ENCODE results near the gene DLEU7.
A peak's percentile ranks its signal among the peaks of the same experiment; 100 is the strongest.

Gene DLEU7

DNA sequence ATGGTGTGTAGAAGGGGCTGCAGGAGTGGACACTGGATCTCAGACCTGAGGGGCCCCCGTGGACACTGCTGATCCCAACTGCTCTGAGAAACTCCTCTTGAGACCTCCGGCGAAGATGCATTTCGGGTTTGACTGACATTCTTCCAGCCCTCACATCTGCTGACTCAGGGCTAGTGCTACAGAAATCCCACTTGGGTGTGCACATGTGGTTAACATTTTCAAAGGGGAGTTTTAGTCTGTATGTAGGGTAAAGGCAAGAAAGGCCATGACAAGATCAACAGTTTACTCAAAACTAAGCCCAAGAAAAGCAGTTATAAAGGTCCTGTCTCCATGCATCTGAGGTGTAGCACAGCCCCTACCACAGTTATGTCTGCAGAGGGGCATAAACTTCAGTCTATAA, 31.2 kb downstream of the DLEU7 start:
- H2BK5ac ChIP-seq (ENCODE audit: low read length), result no peak overlapping the region
- H3K4ac ChIP-seq (ENCODE audit: low read length), result no peak overlapping the region
- no peak overlapping the region for H4K8ac ChIP-seq (ENCODE audit: low read depth, low read length)
- DNase-seq (ENCODE audit: low spot score), result no peak
- no CpG with 5 or more reads among the region's 4 CpGs for WGBS, 2 donors (ENCODE audit: extremely low coverage in 2 of 2, insufficient read length in 2 of 2, insufficient replicate concordance in 1 of 2)
- no peak overlapping the region for H3K18ac ChIP-seq (ENCODE audit: low read length)
- H2AFZ ChIP-seq (ENCODE audit: low read length), result no peak overlapping the region
- H3K9ac ChIP-seq (ENCODE audit: low read depth, low read length, poor library complexity), result no peak overlapping the region
- no peaks in the 10 kb centered on the region for H3K9me3 ChIP-seq (replicated peaks in 1 of 2; ENCODE audit: control insufficient read depth in 2 of 2, insufficient read depth in 1 of 2, low read depth in 1 of 2, low read length in 2 of 2)
- no peak overlapping the region for H3K4me3 ChIP-seq (ENCODE audit: low read length in 2 of 2)
- H3K14ac ChIP-seq (ENCODE audit: low read length), result no peak overlapping the region
- H3K23ac ChIP-seq (ENCODE audit: low read depth, low read length, poor library complexity), result no peak overlapping the region
- no peak overlapping the region for H4K91ac ChIP-seq (ENCODE audit: low read depth, low read length, poor library complexity)
- H3K4me1 ChIP-seq (ENCODE audit: control insufficient read depth in 2 of 2, insufficient read depth in 1 of 2, low read depth in 1 of 2, low read length in 2 of 2), result no peaks in the 10 kb centered on the region
- H2BK12ac ChIP-seq (ENCODE audit: low read length), result no peak overlapping the region
- H2AK5ac ChIP-seq (ENCODE audit: low read depth, low read length), result peak overlapping the region; percentile 20
- no peak overlapping the region for H3K27ac ChIP-seq (replicated peaks; ENCODE audit: low read length)
- H3K27me3 ChIP-seq (ENCODE audit: control insufficient read depth in 3 of 3, insufficient read depth in 3 of 3, low read depth in 1 of 3, low read length in 3 of 3), result no peaks in the 10 kb centered on the region
- no peaks in the 10 kb centered on the region for H3K36me3 ChIP-seq (replicated peaks in 1 of 2; ENCODE audit: control insufficient read depth in 2 of 2, insufficient read depth in 2 of 2, low read length in 2 of 2)
- no peak overlapping the region for H2BK120ac ChIP-seq (ENCODE audit: low read depth, low read length)
- no peak overlapping the region for H3K4me2 ChIP-seq (ENCODE audit: insufficient read depth, low read length, poor library complexity, severe bottlenecking)
- no peaks in the 10 kb centered on the region for H3K79me1 ChIP-seq (ENCODE audit: low read depth, low read length)
- H2BK15ac ChIP-seq (ENCODE audit: low read length), result no peak overlapping the region

DNA sequence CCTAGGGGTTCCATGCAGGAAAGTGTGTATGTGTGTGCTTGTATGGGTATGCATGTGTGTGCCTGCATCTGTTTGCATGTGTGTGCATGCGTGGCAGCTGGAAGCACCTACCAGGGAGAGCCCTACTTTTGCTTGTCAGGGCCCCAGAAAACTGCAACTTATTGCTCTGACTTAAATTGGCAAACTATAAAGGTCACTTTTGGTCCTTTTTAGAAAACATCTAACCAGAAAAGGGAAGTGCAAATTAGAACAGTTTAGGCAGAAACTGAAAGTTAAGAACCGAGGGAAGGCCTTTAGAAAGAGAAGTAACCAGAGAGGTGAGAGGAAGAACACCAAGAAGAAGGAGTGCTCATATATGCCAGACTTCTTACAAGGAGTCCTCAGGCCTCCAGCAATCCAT, 32.5 kb downstream of the DLEU7 start:
- Histone ChIP-seq H2BK12ac (ENCODE audit: low read length) (no peak overlapping the region), H3K23ac (ENCODE audit: low read depth, low read length, poor library complexity) (no peak overlapping the region), H3K4me1 (ENCODE audit: control insufficient read depth in 2 of 2, insufficient read depth in 1 of 2, low read depth in 1 of 2, low read length in 2 of 2) (no peaks in the 10 kb centered on the region), H3K9ac (ENCODE audit: low read depth, low read length, poor library complexity) (no peak overlapping the region), H2AK5ac (ENCODE audit: low read depth, low read length) (no peak overlapping the region), H3K4me3 (ENCODE audit: low read length in 2 of 2) (no peak overlapping the region), H3K27ac (replicated peaks; ENCODE audit: low read length) (no peak overlapping the region), H2BK5ac (ENCODE audit: low read length) (no peak overlapping the region), H3K79me1 (ENCODE audit: low read depth, low read length) (no peaks in the 10 kb centered on the region), H2BK15ac (ENCODE audit: low read length) (no peak overlapping the region), H3K18ac (ENCODE audit: low read length) (no peak overlapping the region), H2BK120ac (ENCODE audit: low read depth, low read length) (no peak overlapping the region), H4K91ac (ENCODE audit: low read depth, low read length, poor library complexity) (no peak overlapping the region), H3K27me3 (ENCODE audit: control insufficient read depth in 3 of 3, insufficient read depth in 3 of 3, low read depth in 1 of 3, low read length in 3 of 3) (no peaks in the 10 kb centered on the region), H3K14ac (ENCODE audit: low read length) (no peak overlapping the region), H4K8ac (ENCODE audit: low read depth, low read length) (no peak overlapping the region), H2AFZ (ENCODE audit: low read length) (no peak overlapping the region), H3K36me3 (replicated peaks in 1 of 2; ENCODE audit: control insufficient read depth in 2 of 2, insufficient read depth in 2 of 2, low read length in 2 of 2) (no peaks in the 10 kb centered on the region), H3K4me2 (ENCODE audit: insufficient read depth, low read length, poor library complexity, severe bottlenecking) (no peak overlapping the region), H3K4ac (ENCODE audit: low read length) (no peak overlapping the region), H3K9me3 (replicated peaks in 1 of 2; ENCODE audit: control insufficient read depth in 2 of 2, insufficient read depth in 1 of 2, low read depth in 1 of 2, low read length in 2 of 2) (no peaks in the 10 kb centered on the region)
- WGBS, 2 donors (ENCODE audit: extremely low coverage in 2 of 2, insufficient read length in 2 of 2, insufficient replicate concordance in 1 of 2), result no CpG with 5 or more reads among the region's 2 CpGs
- DNase-seq (ENCODE audit: low spot score), result no peak

DNA sequence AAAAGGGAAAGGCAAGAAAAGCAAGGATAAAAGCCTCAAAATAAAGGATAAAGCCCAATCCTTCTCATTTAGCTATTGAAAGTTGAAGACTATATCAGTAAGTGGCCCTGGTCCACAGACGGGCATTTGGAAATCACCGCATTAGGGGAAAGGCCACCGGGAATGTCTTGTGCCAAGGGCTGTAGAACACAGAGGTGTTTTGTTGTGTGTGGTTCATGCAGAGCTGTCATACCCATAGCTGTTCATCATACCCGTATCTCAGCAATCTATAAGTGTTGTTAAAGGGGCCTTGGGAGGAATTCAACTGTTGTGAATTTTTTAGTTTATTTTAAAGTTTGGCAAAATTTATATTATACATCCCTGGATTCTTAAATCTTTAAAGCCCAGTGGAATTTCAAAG, 33.0 kb downstream of the DLEU7 start:
- no peak overlapping the region for H3K4me2 ChIP-seq (ENCODE audit: insufficient read depth, low read length, poor library complexity, severe bottlenecking)
- H2BK12ac ChIP-seq (ENCODE audit: low read length), result no peak overlapping the region
- H4K8ac ChIP-seq (ENCODE audit: low read depth, low read length), result no peak overlapping the region
- no peak overlapping the region for H3K18ac ChIP-seq (ENCODE audit: low read length)
- no peak overlapping the region for H4K91ac ChIP-seq (ENCODE audit: low read depth, low read length, poor library complexity)
- H2BK15ac ChIP-seq (ENCODE audit: low read length), result no peak overlapping the region
- H3K23ac ChIP-seq (ENCODE audit: low read depth, low read length, poor library complexity), result no peak overlapping the region
- DNase-seq (ENCODE audit: low spot score), result no peak
- H3K4me3 ChIP-seq (ENCODE audit: low read length in 2 of 2), result no peak overlapping the region
- no peak overlapping the region for H3K27ac ChIP-seq (replicated peaks; ENCODE audit: low read length)
- H3K36me3 ChIP-seq (replicated peaks in 1 of 2; ENCODE audit: control insufficient read depth in 2 of 2, insufficient read depth in 2 of 2, low read length in 2 of 2), result no peaks in the 10 kb centered on the region
- no peak overlapping the region for H3K9ac ChIP-seq (ENCODE audit: low read depth, low read length, poor library complexity)
- H3K4ac ChIP-seq (ENCODE audit: low read length), result no peak overlapping the region
- H2BK120ac ChIP-seq (ENCODE audit: low read depth, low read length), result no peak overlapping the region
- H3K79me1 ChIP-seq (ENCODE audit: low read depth, low read length), result no peaks in the 10 kb centered on the region
- no CpG with 5 or more reads among the region's 4 CpGs for WGBS, 2 donors (ENCODE audit: extremely low coverage in 2 of 2, insufficient read length in 2 of 2, insufficient replicate concordance in 1 of 2)
- no peak overlapping the region for H2AK5ac ChIP-seq (ENCODE audit: low read depth, low read length)
- no peak overlapping the region for H2AFZ ChIP-seq (ENCODE audit: low read length)
- peaks cover 2 to 3% of the 10 kb centered on the region in 2 donors for H3K9me3 ChIP-seq (replicated peaks in 1 of 2; ENCODE audit: control insufficient read depth in 2 of 2, insufficient read depth in 1 of 2, low read depth in 1 of 2, low read length in 2 of 2)
- no peaks in the 10 kb centered on the region for H3K4me1 ChIP-seq (ENCODE audit: control insufficient read depth in 2 of 2, insufficient read depth in 1 of 2, low read depth in 1 of 2, low read length in 2 of 2)
- no peak overlapping the region for H3K14ac ChIP-seq (ENCODE audit: low read length)
- no peak overlapping the region for H2BK5ac ChIP-seq (ENCODE audit: low read length)
- H3K27me3 ChIP-seq (ENCODE audit: control insufficient read depth in 3 of 3, insufficient read depth in 3 of 3, low read depth in 1 of 3, low read length in 3 of 3), result no peaks in the 10 kb centered on the region

DNA sequence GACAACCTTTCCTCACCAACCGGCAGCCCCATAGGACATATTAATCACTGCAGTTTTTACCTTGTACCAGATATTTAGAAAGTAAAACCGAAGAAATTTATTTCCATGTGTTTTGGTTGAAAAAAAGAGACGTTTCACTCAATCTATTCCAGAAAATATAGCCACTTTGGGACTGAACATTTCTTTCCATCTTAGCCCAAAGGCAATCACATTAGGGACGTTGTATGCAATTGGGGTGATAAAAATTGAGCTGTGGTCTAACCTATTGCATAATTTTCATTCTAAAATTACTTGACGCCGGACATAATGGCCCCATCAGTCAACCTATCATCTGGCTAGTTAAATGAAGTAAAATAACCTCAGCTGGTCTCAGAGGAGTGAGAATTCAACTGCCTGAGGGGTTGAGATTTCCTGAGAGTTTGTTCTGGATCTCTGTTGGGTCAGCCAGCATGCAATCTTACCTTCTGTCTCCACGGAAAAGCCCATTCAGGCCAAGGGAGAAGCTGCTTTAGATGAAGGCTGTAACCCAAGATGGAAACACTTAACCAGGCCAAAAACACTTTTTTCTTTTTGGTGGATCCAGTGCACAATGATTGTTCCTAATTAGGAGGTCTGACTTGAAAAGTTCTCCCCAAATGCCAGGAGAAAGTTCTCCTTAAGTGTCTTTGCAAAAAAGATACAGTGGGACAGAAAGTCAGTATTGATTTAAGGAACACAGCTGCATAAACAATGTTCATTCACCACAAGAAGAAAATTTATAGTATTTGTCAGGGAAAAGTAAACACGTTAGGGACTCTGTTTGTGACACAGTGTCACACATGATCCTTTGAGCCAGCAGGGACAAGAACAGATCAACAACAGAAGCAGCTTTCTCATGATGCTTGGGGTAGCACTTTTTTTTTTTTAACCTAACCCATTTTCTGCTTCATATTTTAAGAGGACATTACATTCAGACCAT, 34.1 kb downstream of the DLEU7 start:
- Histone ChIP-seq H3K27me3 (ENCODE audit: control insufficient read depth in 3 of 3, insufficient read depth in 3 of 3, low read depth in 1 of 3, low read length in 3 of 3) (no peaks in the 10 kb centered on the region), H2BK15ac (ENCODE audit: low read length) (no peak overlapping the region), H3K23ac (ENCODE audit: low read depth, low read length, poor library complexity) (no peak overlapping the region), H3K4me2 (ENCODE audit: insufficient read depth, low read length, poor library complexity, severe bottlenecking) (no peak overlapping the region), H4K91ac (ENCODE audit: low read depth, low read length, poor library complexity) (no peak overlapping the region), H2BK5ac (ENCODE audit: low read length) (no peak overlapping the region), H3K27ac (replicated peaks; ENCODE audit: low read length) (no peak overlapping the region), H3K4ac (ENCODE audit: low read length) (no peak overlapping the region), H3K4me3 (ENCODE audit: low read length in 2 of 2) (no peak overlapping the region), H3K79me1 (ENCODE audit: low read depth, low read length) (no peaks in the 10 kb centered on the region), H4K8ac (ENCODE audit: low read depth, low read length) (no peak overlapping the region), H3K18ac (ENCODE audit: low read length) (no peak overlapping the region), H2AK5ac (ENCODE audit: low read depth, low read length) (no peak overlapping the region), H3K36me3 (replicated peaks in 1 of 2; ENCODE audit: control insufficient read depth in 2 of 2, insufficient read depth in 2 of 2, low read length in 2 of 2) (no peaks in the 10 kb centered on the region), H3K9ac (ENCODE audit: low read depth, low read length, poor library complexity) (no peak overlapping the region), H3K4me1 (ENCODE audit: control insufficient read depth in 2 of 2, insufficient read depth in 1 of 2, low read depth in 1 of 2, low read length in 2 of 2) (no peaks in the 10 kb centered on the region), H2AFZ (ENCODE audit: low read length) (no peak overlapping the region), H2BK12ac (ENCODE audit: low read length) (no peak overlapping the region), H2BK120ac (ENCODE audit: low read depth, low read length) (no peak overlapping the region), H3K14ac (ENCODE audit: low read length) (no peak overlapping the region), H3K9me3 (replicated peaks in 1 of 2; ENCODE audit: control insufficient read depth in 2 of 2, insufficient read depth in 1 of 2, low read depth in 1 of 2, low read length in 2 of 2) (peaks cover 2 to 6% of the 10 kb centered on the region in 2 donors)
- no peak for DNase-seq (ENCODE audit: low spot score)
- WGBS, 2 donors (ENCODE audit: extremely low coverage in 2 of 2, insufficient read length in 2 of 2, insufficient replicate concordance in 1 of 2), result no CpG with 5 or more reads among the region's 8 CpGs
